HCT116 (cell line): ENCODE results near the gene SNX10. TPM values are rescaled to one million over a fixed set of nuclear protein-coding genes. Genes with fewer than 3 reads are reported as not detected.

Source experiments
- ATAC-seq: fragments of 200-7000 bp; cut with Tn5 transposase; 2 replicates; pipeline ENCODE4 v1.9.1; 2020; ENCODE audit warnings: mild to moderate bottlenecking, moderate library complexity
- BruUV-seq: library from RNA; stranded (reverse); fragments of 400-500 nt; replicated peaks from 2 replicates; lab custom pipeline; 2021; lab: Mats Ljungman, UMichigan
- CTCF ChIA-PET: fragments of 300-600 bp; sonication (Branson Sonifier 250); formaldehyde crosslinking; loops from one replicate; lab custom pipeline; 2021; ENCODE audit warnings: antibody characterized with exemption; lab: Charles Lee
- POLR2A ChIA-PET: fragments of 300-600, 350-600 bp; sonication (Branson Sonifier 250); formaldehyde crosslinking; loops from one replicate; lab custom pipeline; 2021; ENCODE audit warnings: antibody characterized with exemption; lab: Charles Lee
- RAD21 ChIA-PET, 2 experiments: fragments of 300-600 bp; sonication (Branson Sonifier 250); formaldehyde crosslinking; loops; one replicate each; lab custom pipeline; 2023; ENCODE audit warnings: low total read pairs in 2 of 2; ENCODE audit not compliant: uncharacterized antibody in 2 of 2, unreplicated experiment in 2 of 2, low non-redundant PET in 1 of 2; lab: Charles Lee
- DNase-seq: peaks from one replicate; pipeline ENCODE4 v3.0.0-alpha.2; 2010; ENCODE audit warnings: low read depth, low spot score
- H2AFZ ChIP-seq: fragments of 200-600 bp; shearing (Covaris generic), sonication (generic); 2 replicates; pipeline ENCODE4 v1.6.1; 2017; ENCODE audit warnings: low read depth, mixed run types, mixed read lengths, antibody characterized with exemption, low read length; ENCODE audit not compliant: poor library complexity, severe bottlenecking
- H3K27ac ChIP-seq: 2 replicates; pipeline ENCODE4 v1.5.1; 2012; ENCODE audit warnings: low read depth, low read length
- H3K27me3 ChIP-seq: fragments of 200-600 bp; sonication (generic); 2 replicates; pipeline ENCODE4 v1.6.1; 2016; ENCODE audit warnings: mixed run types, low read length, mixed read lengths; ENCODE audit not compliant: insufficient read depth
- H3K36me3 ChIP-seq, 2 experiments: fragments of 200-500 bp in 1 of 2; fragments of 200-600 bp in 1 of 2; sonication (Bioruptor generic) in 1 of 2; sonication (generic) in 1 of 2; 2 replicates each; pipeline versions ENCODE4 v1.5.1 to v1.6.1; 2014 to 2016; ENCODE audit warnings: low read length in 2 of 2, inconsistent platforms in 1 of 2, mixed read lengths in 1 of 2, mixed run types in 1 of 2; ENCODE audit not compliant: insufficient read depth in 2 of 2, control insufficient read depth in 1 of 2
- H3K4me1 ChIP-seq, 2 experiments: fragments of 200-600 bp in 1 of 2; sonication (generic) in 1 of 2; 2 replicates each; pipeline versions ENCODE4 v1.5.1 to v1.6.1; 2012 to 2017; ENCODE audit warnings: low read length in 2 of 2, inconsistent platforms in 1 of 2, mild to moderate bottlenecking in 1 of 2, mixed read lengths in 1 of 2, mixed run types in 1 of 2, moderate library complexity in 1 of 2; ENCODE audit not compliant: insufficient read depth in 2 of 2, control insufficient read depth in 1 of 2
- H3K4me2 ChIP-seq: fragments of 200-600 bp; sonication (generic); 2 replicates; pipeline ENCODE4 v1.6.1; 2017; ENCODE audit warnings: mixed run types, low read length, mixed read lengths
- H3K4me3 ChIP-seq, 2 experiments: fragments of 200-600 bp in 1 of 2; sonication (generic) in 1 of 2; replicated peaks in 1 of 2; 2 replicates each; pipeline ENCODE4 v1.5.1; 2011 to 2016; ENCODE audit warnings: low read length in 2 of 2, control low read depth in 1 of 2, low read depth in 1 of 2, mild to moderate bottlenecking in 1 of 2, mixed read lengths in 1 of 2, mixed run types in 1 of 2
- H3K79me2 ChIP-seq: fragments of 200-600 bp; sonication (generic); 2 replicates; pipeline ENCODE4 v1.6.1; 2017; ENCODE audit warnings: mild to moderate bottlenecking, mixed run types, low read length, moderate library complexity, mixed read lengths; ENCODE audit not compliant: insufficient read depth
- H3K9ac ChIP-seq: fragments of 200-600 bp; sonication (generic); 2 replicates; pipeline ENCODE4 v1.6.1; 2016; ENCODE audit warnings: low read length, mixed read lengths
- H3K9me2 ChIP-seq: fragments of 200-600 bp; sonication (generic), shearing (Covaris generic); 2 replicates; pipeline ENCODE4 v1.6.1; 2017; ENCODE audit warnings: mixed run types, mild to moderate bottlenecking, moderate library complexity; ENCODE audit not compliant: insufficient read depth
- H3K9me3 ChIP-seq, 2 experiments: fragments of 200-500 bp in 1 of 2; fragments of 200-600 bp in 1 of 2; sonication (Bioruptor generic) in 1 of 2; sonication (generic) in 1 of 2; 2 replicates each; pipeline ENCODE4 v1.6.1; 2014 to 2017; ENCODE audit warnings: low read length in 2 of 2, mixed read lengths in 2 of 2, inconsistent platforms in 1 of 2, low read depth in 1 of 2, mild to moderate bottlenecking in 1 of 2, mixed run types in 1 of 2, moderate library complexity in 1 of 2; ENCODE audit not compliant: control insufficient read depth in 1 of 2, insufficient read depth in 1 of 2
- H4K20me1 ChIP-seq: fragments of 200-600 bp; sonication (generic), shearing (Covaris generic); 2 replicates; pipeline ENCODE4 v1.6.1; 2017; ENCODE audit warnings: mixed run types, mild to moderate bottlenecking, moderate library complexity; ENCODE audit not compliant: insufficient read depth
- ATF3 ChIP-seq: IDR thresholded peaks from 2 replicates; pipeline ENCODE4 v1.6.1; 2012
- EGR1 ChIP-seq: IDR thresholded peaks from 2 replicates; pipeline ENCODE4 v1.6.1; 2012; ENCODE audit warnings: low read depth
- ELF1 ChIP-seq: IDR thresholded peaks from 2 replicates; pipeline ENCODE4 v1.6.1; 2012; ENCODE audit warnings: low read depth, borderline replicate concordance
- EZH2 ChIP-seq: fragments of 200-600 bp; sonication (generic); IDR thresholded peaks from 2 replicates; pipeline ENCODE4 v1.6.1; 2017; ENCODE audit warnings: antibody characterized with exemption, mixed run types
- JUND ChIP-seq: IDR thresholded peaks from 2 replicates; pipeline ENCODE4 v1.6.1; 2012
- POLR2A ChIP-seq: IDR thresholded peaks from 2 replicates; pipeline ENCODE4 v1.7.0; 2011; ENCODE audit warnings: borderline replicate concordance; ENCODE audit not compliant: insufficient read depth, insufficient read length; ENCODE audit errors: extremely low read depth
- POLR2AphosphoS5 ChIP-seq: IDR thresholded peaks from 2 replicates; pipeline ENCODE4 v1.6.1; 2011; ENCODE audit warnings: mild to moderate bottlenecking, low read depth, low read length, moderate library complexity
- RAD21 ChIP-seq: IDR thresholded peaks from 2 replicates; pipeline ENCODE4 v1.6.1; 2012; ENCODE audit warnings: low read depth, mild to moderate bottlenecking
- SP1 ChIP-seq: IDR thresholded peaks from 2 replicates; pipeline ENCODE4 v1.6.1; 2012; ENCODE audit warnings: low read depth
- SRF ChIP-seq: IDR thresholded peaks from 2 replicates; pipeline ENCODE4 v1.6.1; 2012; ENCODE audit warnings: low read depth
- TCF7L2 ChIP-seq: IDR thresholded peaks from 2 replicates; pipeline ENCODE4 v1.7.0; 2011; ENCODE audit warnings: borderline replicate concordance, inconsistent platforms; ENCODE audit not compliant: insufficient read depth, insufficient read length; ENCODE audit errors: extremely low read depth
- YY1 ChIP-seq: IDR thresholded peaks from 2 replicates; pipeline ENCODE4 v1.6.1; 2011; ENCODE audit warnings: low read length, low read depth, moderate library complexity, mild to moderate bottlenecking; ENCODE audit not compliant: insufficient replicate concordance; ENCODE audit errors: extremely low read depth
- ZNF274 ChIP-seq: fragments of 200-500 bp; sonication (Bioruptor generic); IDR thresholded peaks from 2 replicates; pipeline ENCODE4 v1.6.1; 2014; ENCODE audit warnings: mild to moderate bottlenecking, low read depth, low read length, inconsistent platforms
- intact Hi-C: fragments of 100-400 bp; cut with micrococcal nuclease; formaldehyde crosslinking; loops from 2 replicates; pipeline ENCODE4 v1.10.0; 2022
- total RNA-seq: library from RNA; stranded (reverse); gene quantifications from one replicate; pipeline ENCODE4 v1.2.1, GENCODE V29; 2021; ENCODE audit not compliant: unreplicated experiment

SNX10 gene
- total RNA-seq, 1 experiment from 2014 or later, result 26.9 TPM

- no peak overlapping the region for H3K27ac ChIP-seq
- ChIA-PET POLR2A (no interaction called here), CTCF (no interaction called here), RAD21 (no interaction called here)
- no peak overlapping the region for H3K9ac ChIP-seq
- H3K4me1 ChIP-seq, result peaks cover 8 to 12% of the 10 kb centered on the region in 2 experiments
- no peak overlapping the region for H3K4me2 ChIP-seq
- DNase-seq, result no peak
- H4K20me1 ChIP-seq, result no peaks in the 10 kb centered on the region
- intact Hi-C loops, result no loop called here
- H3K79me2 ChIP-seq, result no peaks in the 10 kb centered on the region
- BruUV-seq, result no TSS peak
- no peaks in the 10 kb centered on the region for H3K36me3 ChIP-seq
- H3K27me3 ChIP-seq, result no peaks in the 10 kb centered on the region
- TF ChIP-seq SRF (no peak), ATF3 (no peak), POLR2AphosphoS5 (no peak), TCF7L2 (no peak), ZNF274 (no peak), EZH2 (no peak), ELF1 (no peak), YY1 (no peak), JUND (no peak), SP1 (no peak), RAD21 (no peak), POLR2A (no peak), EGR1 (no peak)
- TF ChIP-seq, all 23 proteins: peak for 0
- H3K9me2 ChIP-seq, result no peaks in the 10 kb centered on the region
- H2AFZ ChIP-seq, result no peak overlapping the region
- no peaks in the 10 kb centered on the region for H3K9me3 ChIP-seq
- H3K4me3 ChIP-seq, result no peak overlapping the region
- no peak for ATAC-seq
These were observed 112.0 kb downstream of the SNX10 start for GRCh38 chr7:26403640-26404039.
